Stimulated activated CD8-positive, alpha-beta memory T cell treated with anti-CD3 and anti-CD28 coated beads, Interleukin-4, amount 100 ng/mL, for 24 hours (primary cell): ENCODE data around the gene MROH7.
"Not testable (repeated sequence)": the region's sequence is repeated elsewhere in the genome, so short reads cannot be mapped to it uniquely, and the experiment has no call there.

ENCODE experiments used
- DNase-seq: peaks from one replicate; pipeline ENCODE4 v3.0.0-alpha.2; 2020; ENCODE audit warnings: low read depth

MROH7 gene

DNA sequence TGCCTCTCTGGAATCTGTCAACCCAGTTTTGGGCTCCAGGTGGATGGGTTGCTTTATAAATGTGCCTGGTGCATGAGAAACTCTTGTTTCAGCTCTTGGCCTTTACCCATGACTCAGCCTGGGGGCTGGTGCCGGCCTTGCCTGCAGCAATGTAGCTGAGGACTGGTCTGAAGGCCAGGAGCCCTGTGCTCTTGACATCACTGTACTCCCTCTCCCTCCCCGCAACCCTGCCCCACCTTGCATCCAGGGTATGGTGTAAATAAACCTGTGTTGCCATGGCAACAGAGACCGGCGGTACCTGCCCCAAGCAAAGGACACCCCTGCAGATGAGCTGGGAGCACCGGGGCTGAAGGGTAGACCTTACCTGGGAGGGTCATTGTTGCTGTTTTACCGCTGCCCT, 31.5 kb upstream of the MROH7 start:
- DNase-seq: no peak

DNA sequence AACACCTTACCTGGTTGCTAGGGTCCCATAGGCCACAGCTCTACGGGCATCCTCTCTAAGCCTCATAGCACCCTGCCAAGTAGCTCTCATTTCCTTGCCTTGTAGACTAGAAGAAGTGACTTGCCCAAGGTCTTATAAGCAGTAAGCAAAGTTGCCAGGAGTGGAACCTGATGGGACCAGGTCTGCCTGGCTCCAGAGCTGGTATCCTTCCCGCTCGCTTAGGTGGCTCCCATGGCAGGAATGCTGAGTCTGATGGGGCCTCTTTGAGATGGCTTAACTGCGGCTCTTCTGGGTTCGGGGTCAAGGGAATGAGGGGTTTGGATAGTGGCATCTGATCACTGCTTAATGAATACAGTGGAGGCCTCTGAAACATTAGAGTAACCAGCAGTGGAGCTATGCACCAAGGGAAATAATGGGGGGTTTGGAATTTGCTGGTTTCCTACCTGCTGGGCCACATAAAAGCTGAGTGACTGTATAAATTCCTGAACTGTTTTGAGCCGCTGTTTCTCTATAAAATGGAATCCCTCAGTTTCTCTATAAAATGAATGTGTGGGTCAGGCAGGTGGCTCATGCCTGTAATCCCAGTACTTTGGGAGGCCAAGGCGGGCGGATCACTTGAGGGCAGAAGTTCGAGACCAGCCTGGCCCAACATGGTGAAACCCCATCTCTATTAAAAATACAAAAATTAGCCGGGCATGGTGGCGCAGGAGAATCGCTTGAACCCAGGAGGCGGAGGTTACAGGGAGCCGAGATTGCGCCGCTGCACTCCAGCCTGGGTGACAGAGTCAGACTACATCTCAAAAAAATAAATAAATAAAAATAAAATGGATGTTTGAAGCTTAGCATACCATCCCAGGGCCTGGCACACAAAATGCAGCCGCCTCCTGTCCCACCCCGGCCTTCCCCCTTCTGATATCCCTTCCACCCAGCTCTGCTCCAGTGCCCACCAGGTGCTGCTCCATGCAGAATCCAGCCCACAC, 30.7 kb upstream of the MROH7 start:
- no peak for DNase-seq

- DNase-seq: no peak
Observed at GRCh38 chr1:54611621-54612020, 30.0 kb upstream of the MROH7 start.

DNA sequence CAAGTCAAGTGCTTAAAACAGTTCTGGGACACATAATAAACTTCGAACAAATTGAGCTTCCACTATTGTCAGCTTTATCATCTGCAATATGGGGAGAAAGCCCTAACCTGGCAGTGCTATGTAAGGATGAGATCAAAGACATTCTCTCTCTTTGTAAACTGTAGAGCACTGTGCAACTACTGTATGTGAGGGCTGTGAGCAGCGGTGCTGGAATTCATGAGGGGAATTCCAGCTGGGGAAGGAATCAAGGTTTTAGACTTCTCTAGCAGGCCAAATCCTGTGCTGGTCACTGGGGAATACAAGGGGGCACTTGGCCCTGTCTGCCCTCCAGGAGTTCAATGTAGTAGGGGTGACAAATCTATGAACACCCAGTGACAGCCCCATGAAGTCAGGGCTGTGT, 27.6 kb upstream of the MROH7 start:
- DNase-seq: no peak

DNA sequence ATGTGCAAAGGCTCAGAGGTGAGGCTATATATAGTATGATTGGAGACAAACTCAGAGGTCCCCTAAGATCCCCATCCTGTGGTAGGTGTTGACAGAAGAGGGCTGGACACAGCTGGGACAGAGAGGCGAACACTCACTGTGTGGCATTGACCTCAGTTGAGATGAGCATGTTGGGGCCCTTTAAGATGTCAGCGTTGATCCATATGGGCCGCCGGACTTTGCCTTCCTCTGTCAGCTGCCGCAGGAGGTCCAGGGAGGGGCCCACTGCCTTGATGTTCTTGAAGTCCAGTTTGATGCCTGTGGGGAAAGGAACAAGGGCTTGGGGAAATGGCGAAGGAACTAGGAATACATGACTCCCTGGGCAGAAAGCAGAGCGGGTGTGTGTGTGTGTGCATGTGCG, 27.0 kb upstream of the MROH7 start:
- no peak for DNase-seq

DNA sequence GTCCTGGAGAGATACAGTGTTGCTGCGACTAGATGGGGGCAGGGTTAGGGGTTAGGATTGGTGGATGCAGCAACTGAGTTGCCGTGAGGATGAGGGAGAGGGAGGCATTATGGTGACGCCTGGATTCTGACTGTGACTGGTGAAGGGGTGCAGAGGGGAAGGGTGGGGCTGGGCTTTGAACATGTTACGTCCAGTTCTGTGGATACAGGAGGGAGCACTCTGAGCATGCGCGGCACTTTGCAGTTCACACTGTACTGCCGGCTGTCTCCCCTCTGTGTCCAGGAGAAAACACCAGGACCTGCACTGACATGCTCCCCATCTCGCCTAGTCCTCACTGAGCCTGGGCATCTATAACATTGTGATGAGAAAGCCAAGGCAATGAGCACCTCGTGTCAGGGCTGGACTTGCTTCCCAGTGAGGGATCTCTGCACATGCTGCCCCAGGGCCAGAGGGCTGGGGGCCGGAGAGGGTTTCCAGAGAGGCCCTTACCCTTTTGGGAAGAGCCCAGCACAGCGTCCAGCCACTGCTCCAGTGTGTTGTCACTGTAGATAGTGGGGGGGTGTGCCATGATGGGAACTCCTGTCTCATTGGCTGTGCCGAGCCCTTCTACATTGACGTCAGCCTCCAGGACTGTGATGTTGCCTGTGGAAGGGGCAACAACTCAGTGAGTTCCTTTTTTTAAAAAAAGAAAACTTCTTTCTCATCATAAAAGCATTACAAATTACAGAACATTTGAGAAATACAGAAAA, 25.9 kb upstream of the MROH7 start:
- DNase-seq: no peak

GRCh38 chr1:54619749-54620148, 21.8 kb upstream of the MROH7 start:
- DNase-seq: no peak

DNA sequence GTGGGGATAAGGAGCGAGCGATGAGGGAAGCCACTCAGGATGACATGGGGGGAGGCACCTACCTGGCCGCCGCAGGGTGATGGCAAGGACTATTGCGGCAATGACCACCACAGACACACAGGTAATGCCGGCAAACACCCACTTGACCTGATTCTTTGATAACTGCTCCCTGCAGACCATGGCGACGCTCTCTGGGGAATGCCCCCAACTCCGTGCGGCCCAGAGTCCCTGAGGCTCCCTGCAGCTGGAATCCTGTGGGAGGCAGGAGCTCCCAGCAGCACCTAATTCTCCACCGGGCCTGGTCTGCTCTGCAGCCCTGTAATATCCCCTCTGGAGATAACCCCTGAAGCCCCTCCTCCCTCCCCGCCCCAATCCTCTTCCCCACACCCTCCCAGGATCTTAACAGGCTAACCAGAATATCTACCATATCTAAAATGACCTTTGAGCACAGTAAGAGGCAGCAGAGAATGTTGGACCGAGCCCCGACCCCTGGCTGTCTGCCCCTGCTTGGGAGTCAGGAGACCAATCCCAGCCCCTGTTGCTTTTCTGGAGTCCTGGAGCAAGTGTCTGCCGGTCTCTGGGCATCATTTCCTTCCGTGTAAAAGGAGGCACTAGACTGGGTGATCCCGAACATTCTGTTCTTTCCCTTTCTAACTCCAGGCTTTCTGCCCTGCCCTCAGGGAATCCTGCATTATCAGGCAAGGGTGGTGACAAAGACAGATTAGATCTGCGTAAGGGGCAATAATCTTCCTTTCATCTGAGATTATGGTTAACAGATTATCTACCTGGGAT, 18.2 kb upstream of the MROH7 start, which contains the start of gene FAM151A:
TSS of gene FAM151A (minus strand) at position 310 of the 792 bp plus-strand sequence. CDS start at position 180, 130 bp downstream.
- no peak for DNase-seq

DNA sequence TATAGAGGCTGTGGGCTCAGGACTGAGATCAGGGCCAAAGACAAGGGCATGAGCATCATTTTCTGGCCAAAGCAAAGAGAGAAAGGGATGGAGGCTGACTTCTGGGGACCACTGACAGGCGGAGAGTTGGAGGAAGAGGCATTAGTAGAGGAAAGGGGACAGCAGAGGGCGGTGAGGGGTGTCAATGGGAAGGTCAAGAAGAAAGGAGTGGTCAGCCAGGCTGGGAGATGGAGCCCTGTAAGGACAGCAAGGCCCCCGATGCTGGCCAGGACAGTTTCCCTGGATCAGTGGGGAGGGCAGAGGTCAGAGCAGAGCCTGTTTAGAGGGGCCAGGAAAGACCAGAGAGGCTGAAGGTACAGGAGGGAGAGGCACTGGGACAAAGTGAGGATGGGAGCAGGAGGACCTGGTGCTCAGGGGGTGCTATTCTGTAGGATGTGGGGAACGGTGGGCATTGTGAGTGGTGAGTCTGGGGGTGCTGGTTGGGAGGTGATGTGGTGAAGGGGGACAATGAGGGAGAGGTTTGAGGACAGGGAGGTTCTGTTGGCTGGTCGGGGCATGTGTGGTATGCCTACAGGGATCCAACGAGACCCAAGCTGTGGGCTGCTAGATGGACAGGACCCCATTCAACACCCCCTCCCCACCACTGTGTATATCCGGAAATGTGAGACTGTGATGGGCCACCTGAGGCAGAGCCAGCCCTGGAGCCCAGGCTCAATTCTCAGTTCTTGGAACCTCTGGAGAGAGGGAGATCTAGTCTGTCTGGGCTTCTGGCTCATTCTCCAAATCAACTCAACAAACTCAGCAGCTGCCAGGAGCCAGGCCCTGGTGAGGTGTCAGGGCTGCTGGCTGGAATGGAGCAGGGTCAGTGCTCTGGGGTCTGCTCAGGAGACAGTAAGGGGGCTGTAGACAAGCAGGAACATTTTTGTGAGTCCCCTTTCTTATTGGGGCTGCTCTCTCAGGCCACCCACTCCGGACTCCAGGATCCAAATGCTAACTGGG, 16.8 kb upstream of the MROH7 start:
- DNase-seq: no peak

- DNase-seq: no peak
Observed at GRCh38 chr1:54627196-54627595, 14.4 kb upstream of the MROH7 start.

GRCh38 chr1:54635804-54636203, 5.8 kb upstream of the MROH7 start:
- not testable (repeated sequence) for DNase-seq

DNA sequence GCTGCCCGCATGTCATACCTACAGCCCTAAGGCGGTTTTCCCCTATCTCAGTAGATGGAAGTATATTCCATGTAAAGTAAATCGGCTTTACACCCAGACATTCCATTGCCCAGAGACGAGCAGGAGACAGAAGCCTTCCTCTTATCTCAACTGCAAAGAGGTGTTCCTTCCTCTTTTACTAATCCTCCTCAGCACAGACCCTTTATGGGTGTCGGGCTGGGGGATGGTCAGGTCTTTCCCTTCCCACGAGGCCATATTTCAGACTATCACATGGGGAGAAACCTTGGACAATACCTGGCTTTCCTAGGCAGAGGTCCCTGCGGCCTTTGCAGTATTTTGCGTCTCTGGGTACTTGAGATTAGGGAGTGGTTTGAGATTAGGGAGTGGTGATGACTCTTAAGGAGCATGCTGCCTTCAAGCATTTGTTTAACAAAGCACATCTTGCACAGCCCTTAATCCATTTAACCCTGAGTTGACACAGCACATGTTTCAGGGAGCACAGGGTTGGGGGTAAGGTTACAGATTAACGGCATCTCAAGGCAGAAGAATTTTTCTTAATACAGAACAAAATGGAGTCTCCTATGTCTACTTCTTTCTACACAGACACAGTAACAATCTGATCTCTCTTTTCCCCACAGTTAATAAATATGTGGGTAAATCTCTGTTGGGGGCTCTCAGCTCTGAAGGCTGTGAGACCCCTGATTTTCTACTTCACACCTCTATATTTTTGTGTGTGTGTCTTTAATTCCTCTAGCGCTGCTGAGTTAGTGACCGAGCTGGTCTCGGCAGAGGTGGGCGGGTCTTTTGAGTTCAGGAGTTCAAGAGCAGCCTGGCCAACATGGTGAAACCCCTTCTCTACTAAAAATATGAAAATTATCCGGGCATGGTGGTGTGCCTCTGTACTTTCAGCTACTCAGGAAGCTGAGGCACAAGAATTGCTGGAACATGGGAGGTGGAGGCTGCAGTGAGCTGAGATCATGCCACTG, 4.8 kb upstream of the MROH7 start:
- not testable (repeated sequence) for DNase-seq

DNA sequence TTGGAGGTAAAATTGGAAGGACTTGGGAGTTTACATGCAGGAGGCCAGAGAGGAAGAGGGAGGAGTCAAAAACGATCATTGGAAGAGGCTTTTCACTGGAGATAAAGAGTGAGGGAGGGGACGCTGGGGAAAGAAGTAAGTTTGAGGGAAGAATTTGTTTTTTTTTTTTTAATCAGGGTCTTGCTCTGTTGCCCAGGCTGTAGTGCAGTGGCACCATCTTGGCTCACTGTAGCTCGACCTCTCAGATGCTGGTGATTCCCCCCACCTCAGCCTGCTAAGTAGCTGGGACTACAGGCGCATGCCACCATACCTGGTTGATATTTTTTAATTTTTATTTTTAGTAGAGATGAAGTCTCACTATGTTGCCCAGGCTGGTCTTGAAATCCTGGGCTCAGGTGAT, 1.2 kb upstream of the MROH7 start:
- no peak for DNase-seq

DNA sequence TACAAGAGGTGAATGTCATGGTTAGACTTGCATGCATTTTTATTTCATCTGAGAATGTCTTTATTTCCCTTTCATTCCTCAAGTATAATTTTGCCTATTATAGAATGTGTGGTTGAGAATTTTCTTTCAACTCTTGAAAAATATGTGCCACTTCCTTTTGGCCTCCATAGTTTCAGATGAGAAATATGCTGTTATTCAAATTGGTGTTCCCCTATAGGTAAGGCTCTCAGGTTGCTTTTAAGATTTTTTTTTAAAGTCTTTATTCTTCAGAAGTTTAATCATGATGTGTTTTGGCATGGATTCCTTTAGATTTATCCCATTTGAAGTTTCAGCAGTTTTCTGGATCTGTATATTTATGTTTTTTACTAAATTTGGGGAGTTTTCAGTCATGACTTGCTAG, 2.1 kb downstream of the MROH7 start:
- DNase-seq: no peak

GRCh38 chr1:54645806-54646676, 4.5 kb downstream of the MROH7 start:
- DNase-seq: no peak

GRCh38 chr1:54649130-54649898, 7.7 kb downstream of the MROH7 start:
- no peak for DNase-seq

GRCh38 chr1:54649921-54650320, 8.3 kb downstream of the MROH7 start:
- DNase-seq: no peak

DNA sequence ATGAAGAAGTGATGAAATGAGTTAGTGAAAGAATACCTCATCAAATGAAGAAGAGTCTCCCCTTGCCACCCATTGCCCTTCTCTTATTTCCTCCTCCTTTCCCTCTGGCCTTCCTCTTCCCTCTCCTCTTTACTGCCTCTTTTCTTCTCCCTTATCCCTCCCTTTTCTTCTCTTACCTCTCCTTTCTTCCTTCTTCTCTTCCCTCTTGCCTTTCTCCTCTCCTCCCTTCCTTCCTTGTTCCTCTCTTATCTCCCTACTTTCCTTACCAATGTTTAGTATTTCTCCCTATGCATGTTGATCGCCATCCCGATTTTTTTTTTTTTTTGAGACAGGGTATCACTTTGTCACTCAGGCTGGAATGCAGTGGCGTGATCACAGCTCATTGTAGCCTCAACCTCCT, 8.8 kb downstream of the MROH7 start:
- DNase-seq: no peak
